ENCODE data around the gene EYS. TPM values are rescaled to one million over a fixed set of nuclear protein-coding genes. Genes with fewer than 3 reads are reported as not detected.

Gene EYS
- total RNA-seq, 1 experiment from 2014 or later = not detected

DNA sequence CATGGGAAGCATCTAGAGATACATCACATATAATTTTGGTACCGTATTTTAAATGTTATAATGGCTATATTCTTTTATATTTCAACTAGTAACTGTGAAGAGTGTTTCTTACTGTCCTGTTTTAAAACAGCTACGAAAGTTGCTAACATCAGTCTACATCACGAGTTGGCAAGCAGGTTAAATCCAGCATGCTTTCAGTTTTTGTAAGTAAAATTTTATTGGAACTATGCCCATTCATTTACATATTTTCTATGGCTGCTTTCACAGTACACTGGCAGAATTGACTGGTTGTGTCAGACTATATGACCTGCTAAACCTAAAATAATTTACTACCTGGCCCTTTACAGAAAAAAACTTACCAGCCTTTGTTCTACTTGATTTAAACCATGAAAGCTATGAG, 1593.3 kb downstream of the EYS start:
- H3K9me3 ChIP-seq (replicated peaks) = peaks cover 2% of the 10 kb centered on the region; the same call in 1 of the 2 replicates
- no peaks in the 10 kb centered on the region for H3K36me3 ChIP-seq
- no peaks in the 10 kb centered on the region for H3K27me3 ChIP-seq (replicated peaks)
- no peak overlapping the region for H3K27ac ChIP-seq
- DNase-seq (ENCODE audit: low read depth in 1 of 2, low spot score in 2 of 2) = no peak
- no peak overlapping the region for H3K4me3 ChIP-seq
- no peaks in the 10 kb centered on the region for H3K4me1 ChIP-seq (replicated peaks)

DNA sequence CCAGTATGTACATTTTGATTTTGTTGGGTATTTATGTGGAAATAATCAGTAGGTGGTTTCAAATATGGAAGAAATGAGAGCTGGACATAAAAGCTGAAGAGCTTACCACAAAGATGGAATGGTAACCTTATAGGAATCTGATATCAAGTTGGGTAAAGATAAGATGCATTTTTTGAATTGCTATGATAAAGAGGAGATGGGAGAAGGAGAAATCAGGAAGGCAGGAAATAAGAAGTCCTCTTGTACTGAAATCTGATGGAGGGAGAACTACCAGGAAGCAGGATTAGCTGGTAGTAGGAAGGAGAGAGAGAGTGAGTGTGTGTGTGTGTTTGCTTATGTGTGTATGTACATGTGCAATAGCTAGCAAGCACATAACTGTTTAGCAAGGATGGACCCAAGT, 1603.0 kb downstream of the EYS start:
- DNase-seq (ENCODE audit: low read depth in 1 of 2, low spot score in 2 of 2) = no peak
- no peaks in the 10 kb centered on the region for H3K27me3 ChIP-seq (replicated peaks)
- no peak overlapping the region for H3K4me3 ChIP-seq
- H3K36me3 ChIP-seq = no peaks in the 10 kb centered on the region
- H3K9me3 ChIP-seq (replicated peaks) = 0 out of 2 replicates have a peak, but pooled peaks cover 3% of the 10 kb centered on the region
- no peak overlapping the region for H3K27ac ChIP-seq
- H3K4me1 ChIP-seq (replicated peaks) = no peaks in the 10 kb centered on the region

DNA sequence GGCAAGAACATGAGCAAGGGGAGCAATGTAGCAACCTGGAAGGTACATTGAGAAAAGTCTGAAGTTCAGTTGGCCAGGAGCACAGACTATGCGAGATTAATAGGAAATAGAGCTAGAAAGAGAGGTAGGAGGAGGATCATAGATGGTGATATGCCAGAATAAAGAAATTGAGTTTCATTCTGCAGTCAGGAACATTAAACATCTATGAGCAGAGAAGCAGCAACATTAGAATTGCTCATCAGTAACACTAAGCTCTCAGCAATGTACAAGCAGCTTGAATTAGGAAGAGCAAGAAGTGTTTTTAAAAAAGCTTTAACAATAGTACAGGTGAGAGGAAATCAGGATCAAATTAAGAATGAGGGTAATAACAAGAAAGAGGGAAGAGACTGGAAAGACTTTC, 1603.5 kb downstream of the EYS start:
- no peak overlapping the region for H3K4me3 ChIP-seq
- no peaks in the 10 kb centered on the region for H3K9me3 ChIP-seq (replicated peaks)
- no peaks in the 10 kb centered on the region for H3K27me3 ChIP-seq (replicated peaks)
- H3K36me3 ChIP-seq = no peaks in the 10 kb centered on the region
- no peak overlapping the region for H3K27ac ChIP-seq
- no peak for DNase-seq (ENCODE audit: low read depth in 1 of 2, low spot score in 2 of 2)
- no peaks in the 10 kb centered on the region for H3K4me1 ChIP-seq (replicated peaks)

DNA sequence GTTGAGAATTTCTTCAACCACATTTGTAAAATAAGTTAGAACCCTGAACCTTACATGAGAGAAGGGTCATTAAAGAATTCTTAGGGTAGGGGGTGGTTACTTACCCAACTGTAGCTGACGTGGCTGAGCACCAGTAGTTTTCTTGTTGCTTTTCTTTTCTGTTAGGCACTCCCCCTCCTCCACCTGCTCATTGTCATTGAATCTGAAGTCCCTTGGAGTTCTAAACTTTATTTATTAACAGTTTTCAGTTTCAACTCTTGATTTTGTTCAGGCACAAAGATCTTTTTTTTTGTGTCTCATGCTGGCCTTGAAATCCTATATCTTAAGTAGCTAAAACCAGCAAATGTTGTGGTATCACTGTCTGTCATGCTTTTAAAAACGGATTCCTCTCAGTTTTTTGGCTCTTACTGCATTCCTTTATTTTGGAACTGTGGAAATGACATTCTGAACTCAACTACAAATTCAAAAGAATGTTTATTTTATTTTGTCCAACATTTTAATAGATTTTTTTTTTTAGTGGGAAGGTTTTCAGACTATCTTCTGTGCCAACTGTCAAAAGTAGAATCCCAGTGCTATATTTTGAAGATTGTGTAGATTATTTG, 1606.2 kb downstream of the EYS start:
- no peaks in the 10 kb centered on the region for H3K4me1 ChIP-seq (replicated peaks)
- DNase-seq (ENCODE audit: low read depth in 1 of 2, low spot score in 2 of 2) = no peak

DNA sequence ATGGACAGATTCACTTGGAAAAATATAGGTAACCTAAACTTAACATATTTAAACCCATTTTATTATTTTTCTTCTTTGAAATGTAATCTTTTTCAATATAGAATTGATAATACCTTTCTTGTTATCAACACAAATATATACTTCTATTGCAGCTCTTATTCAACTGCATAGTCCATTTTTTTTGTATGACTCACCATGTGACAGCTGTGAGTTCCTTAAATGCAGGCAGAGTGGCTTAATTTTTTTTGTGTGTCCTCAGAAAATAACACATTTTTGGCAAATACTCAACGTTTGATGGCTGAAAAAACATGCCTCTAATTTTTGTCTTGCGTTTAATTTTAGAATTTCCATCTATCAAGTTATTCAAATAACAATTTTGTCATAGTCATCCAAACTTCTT, 1616.7 kb downstream of the EYS start:
- Histone ChIP-seq H3K36me3 (no peaks in the 10 kb centered on the region), H3K27ac (no peak overlapping the region), H3K4me3 (no peak overlapping the region), H3K4me1 (replicated peaks) (no peaks in the 10 kb centered on the region), H3K27me3 (replicated peaks) (no peaks in the 10 kb centered on the region), H3K9me3 (replicated peaks) (no peaks in the 10 kb centered on the region)
- no peak for DNase-seq (ENCODE audit: low read depth in 1 of 2, low spot score in 2 of 2)

More for the DNA sequence above, 1606.2 kb downstream of the EYS start:
- H3K27ac ChIP-seq = no peak overlapping the region
- no peaks in the 10 kb centered on the region for H3K9me3 ChIP-seq (replicated peaks)
- H3K4me3 ChIP-seq = no peak overlapping the region
- no peaks in the 10 kb centered on the region for H3K36me3 ChIP-seq
- no peaks in the 10 kb centered on the region for H3K27me3 ChIP-seq (replicated peaks)

DNA sequence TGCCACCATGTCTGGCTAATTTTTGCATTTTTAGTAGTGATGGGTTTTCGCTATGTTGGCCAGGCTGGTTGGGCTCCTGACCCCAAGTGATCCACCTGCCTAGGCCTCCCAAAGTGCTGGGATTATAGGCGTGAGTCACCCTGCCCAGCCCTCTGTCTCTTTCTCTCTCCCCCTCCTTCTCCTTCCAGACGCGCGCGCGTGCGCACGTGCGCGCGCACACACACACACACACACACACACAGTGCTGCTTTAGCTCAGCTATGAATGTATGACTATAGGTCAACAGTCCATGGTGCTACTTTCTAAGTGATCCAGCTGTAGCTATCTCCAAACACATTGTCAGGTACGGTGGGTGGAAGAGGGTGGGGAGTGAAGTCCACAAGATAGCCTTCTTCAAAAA, 1621.9 kb downstream of the EYS start:
- DNase-seq (ENCODE audit: low read depth in 1 of 2, low spot score in 2 of 2) = no peak
- no peaks in the 10 kb centered on the region for H3K4me1 ChIP-seq (replicated peaks)
- no peaks in the 10 kb centered on the region for H3K9me3 ChIP-seq (replicated peaks)
- H3K36me3 ChIP-seq = no peaks in the 10 kb centered on the region
- no peaks in the 10 kb centered on the region for H3K27me3 ChIP-seq (replicated peaks)
- no peak overlapping the region for H3K27ac ChIP-seq
- no peak overlapping the region for H3K4me3 ChIP-seq

DNA sequence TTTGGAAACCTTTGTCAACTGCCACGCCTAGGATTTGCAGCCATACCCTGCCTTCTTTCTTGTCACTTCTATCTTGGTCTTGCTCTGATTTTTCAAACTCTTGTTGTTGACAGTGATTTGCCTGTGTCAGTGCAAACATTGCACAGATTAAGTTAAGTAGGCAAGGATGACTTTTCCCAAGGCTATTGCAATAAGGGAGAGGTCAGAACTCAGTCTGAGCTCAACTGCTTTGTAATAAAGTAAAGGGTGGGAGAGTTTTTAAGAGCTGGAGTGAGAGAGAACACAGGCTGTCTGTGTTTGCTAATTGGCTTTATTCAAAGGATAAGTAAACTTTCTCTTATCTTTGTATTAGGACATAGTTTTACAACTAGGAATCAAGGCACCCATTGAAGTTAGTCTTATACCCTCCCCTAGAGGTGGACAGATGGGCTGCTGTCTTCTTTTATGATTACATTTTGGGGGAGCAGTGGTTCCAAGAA, 1622.8 kb downstream of the EYS start:
- no peak overlapping the region for H3K27ac ChIP-seq
- no peak overlapping the region for H3K4me3 ChIP-seq
- no peaks in the 10 kb centered on the region for H3K9me3 ChIP-seq (replicated peaks)
- DNase-seq (ENCODE audit: low read depth in 1 of 2, low spot score in 2 of 2) = no peak
- H3K36me3 ChIP-seq = no peaks in the 10 kb centered on the region
- H3K27me3 ChIP-seq (replicated peaks) = no peaks in the 10 kb centered on the region
- H3K4me1 ChIP-seq (replicated peaks) = no peaks in the 10 kb centered on the region

DNA sequence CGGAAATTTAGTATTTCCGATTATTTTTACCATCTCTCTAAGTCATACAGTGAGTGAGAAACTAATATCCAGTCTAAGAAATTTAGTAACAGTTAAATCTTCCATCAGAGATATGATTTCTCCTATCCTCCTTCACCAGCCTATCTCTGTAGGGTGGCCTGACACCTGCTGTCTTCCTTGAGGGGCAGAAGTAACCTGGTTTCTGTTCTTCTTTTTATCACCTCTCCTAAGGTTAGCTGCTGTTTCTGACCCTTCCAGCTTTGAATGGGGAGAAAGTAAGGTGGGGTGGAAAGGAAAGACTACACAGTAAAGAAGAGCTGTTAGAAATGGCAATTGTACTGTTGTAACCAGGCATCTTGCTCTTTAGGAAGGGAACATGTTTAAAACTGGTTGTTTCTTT, 1623.8 kb downstream of the EYS start:
- H3K4me3 ChIP-seq = no peak overlapping the region
- no peaks in the 10 kb centered on the region for H3K4me1 ChIP-seq (replicated peaks)
- no peak overlapping the region for H3K27ac ChIP-seq
- no peaks in the 10 kb centered on the region for H3K27me3 ChIP-seq (replicated peaks)
- no peak for DNase-seq (ENCODE audit: low read depth in 1 of 2, low spot score in 2 of 2)
- no peaks in the 10 kb centered on the region for H3K9me3 ChIP-seq (replicated peaks)
- no peaks in the 10 kb centered on the region for H3K36me3 ChIP-seq

DNA sequence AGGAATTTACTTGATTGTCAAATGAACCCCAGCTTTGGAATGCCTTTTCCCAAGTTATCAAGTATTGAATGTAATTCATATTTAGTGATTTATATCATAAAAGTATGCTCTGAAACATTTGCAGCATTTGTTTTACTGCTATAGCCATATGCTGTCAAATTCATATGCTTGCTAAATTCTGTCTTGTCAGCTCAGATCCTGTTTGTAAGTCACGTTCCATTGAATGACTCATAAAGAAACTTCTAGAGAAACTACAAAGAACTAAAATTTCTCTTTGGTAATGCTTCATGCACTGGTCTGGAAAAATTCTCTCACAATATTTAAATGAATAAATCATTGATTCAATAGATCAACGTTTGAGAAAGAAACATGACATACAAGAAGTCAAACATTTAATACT, 1625.6 kb downstream of the EYS start:
- Histone ChIP-seq H3K27me3 (replicated peaks) (no peaks in the 10 kb centered on the region), H3K4me3 (no peak overlapping the region), H3K36me3 (no peaks in the 10 kb centered on the region), H3K9me3 (replicated peaks) (no peaks in the 10 kb centered on the region), H3K27ac (no peak overlapping the region), H3K4me1 (replicated peaks) (no peaks in the 10 kb centered on the region)
- DNase-seq (ENCODE audit: low read depth in 1 of 2, low spot score in 2 of 2) = no peak

DNA sequence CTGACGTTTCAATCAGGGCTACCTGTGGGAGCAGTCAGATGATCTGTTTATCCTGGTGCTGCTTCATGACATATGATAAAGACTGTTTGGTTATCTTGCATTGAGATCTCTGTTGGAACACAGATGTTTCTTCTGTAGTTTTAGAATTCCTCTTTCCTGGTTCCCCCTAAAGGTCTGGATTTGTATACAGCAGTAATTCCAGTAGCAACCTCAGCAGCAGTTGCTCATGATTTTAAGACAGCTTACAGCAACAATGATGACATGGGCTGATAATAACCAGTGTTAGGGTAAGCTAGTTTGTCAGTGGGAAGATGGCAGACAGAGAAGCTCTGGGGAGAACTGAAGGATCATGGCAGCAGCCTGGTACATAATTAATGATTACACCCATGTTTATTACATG, 1632.0 kb downstream of the EYS start:
- H3K9me3 ChIP-seq (replicated peaks) = no peaks in the 10 kb centered on the region
- no peaks in the 10 kb centered on the region for H3K4me1 ChIP-seq (replicated peaks)
- H3K27me3 ChIP-seq (replicated peaks) = no peaks in the 10 kb centered on the region
- DNase-seq (ENCODE audit: low read depth in 1 of 2, low spot score in 2 of 2) = no peak
- H3K36me3 ChIP-seq = no peaks in the 10 kb centered on the region
- no peak overlapping the region for H3K4me3 ChIP-seq
- no peak overlapping the region for H3K27ac ChIP-seq

DNA sequence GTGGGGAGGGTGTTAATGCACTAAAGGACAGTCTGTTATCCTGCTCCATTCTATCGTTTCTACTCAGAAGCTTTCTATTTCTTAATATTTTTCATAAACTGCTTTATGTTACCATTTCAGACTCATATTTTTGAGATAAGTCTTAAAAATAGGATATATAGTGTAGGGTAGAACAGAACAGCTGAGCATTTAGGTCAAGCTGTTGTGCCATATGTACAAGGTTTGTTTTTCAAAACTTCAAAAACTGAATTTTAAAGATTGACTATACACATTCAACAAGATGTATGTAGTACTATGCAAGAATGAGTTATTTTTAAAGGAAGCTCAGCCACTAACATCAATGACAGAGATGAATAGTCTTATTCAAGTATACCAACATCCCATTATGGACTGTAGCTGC, 1634.3 kb downstream of the EYS start:
- no peak overlapping the region for H3K4me3 ChIP-seq
- H3K9me3 ChIP-seq (replicated peaks) = no peaks in the 10 kb centered on the region
- no peaks in the 10 kb centered on the region for H3K27me3 ChIP-seq (replicated peaks)
- no peaks in the 10 kb centered on the region for H3K4me1 ChIP-seq (replicated peaks)
- DNase-seq (ENCODE audit: low read depth in 1 of 2, low spot score in 2 of 2) = no peak
- H3K27ac ChIP-seq = no peak overlapping the region
- H3K36me3 ChIP-seq = no peaks in the 10 kb centered on the region

DNA sequence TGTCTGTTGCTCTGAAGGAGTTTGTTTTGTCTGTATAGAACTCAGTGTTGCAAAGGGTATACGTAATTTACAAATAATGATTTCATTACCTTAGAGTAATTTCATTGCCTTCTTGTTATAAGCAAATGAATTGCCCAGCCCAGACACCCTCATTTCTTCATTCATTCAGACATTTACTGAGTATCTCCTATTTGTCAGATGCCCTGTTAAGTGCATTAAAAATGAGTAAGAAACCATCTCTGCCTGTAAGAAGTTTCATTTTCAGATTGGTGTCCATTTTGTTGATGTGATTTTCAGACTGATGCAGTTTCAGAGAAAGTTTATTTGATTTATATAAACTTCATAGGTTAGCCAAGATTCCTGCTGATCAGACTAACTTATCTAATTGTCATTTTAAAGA, 1642.1 kb downstream of the EYS start:
- H3K9me3 ChIP-seq (replicated peaks) = no peaks in the 10 kb centered on the region; the same call in 1 of the 2 replicates
- DNase-seq (ENCODE audit: low read depth in 1 of 2, low spot score in 2 of 2) = no peak
- no peak overlapping the region for H3K4me3 ChIP-seq
- no peaks in the 10 kb centered on the region for H3K36me3 ChIP-seq
- H3K4me1 ChIP-seq (replicated peaks) = no peaks in the 10 kb centered on the region
- H3K27ac ChIP-seq = no peak overlapping the region
- H3K27me3 ChIP-seq (replicated peaks) = no peaks in the 10 kb centered on the region

DNA sequence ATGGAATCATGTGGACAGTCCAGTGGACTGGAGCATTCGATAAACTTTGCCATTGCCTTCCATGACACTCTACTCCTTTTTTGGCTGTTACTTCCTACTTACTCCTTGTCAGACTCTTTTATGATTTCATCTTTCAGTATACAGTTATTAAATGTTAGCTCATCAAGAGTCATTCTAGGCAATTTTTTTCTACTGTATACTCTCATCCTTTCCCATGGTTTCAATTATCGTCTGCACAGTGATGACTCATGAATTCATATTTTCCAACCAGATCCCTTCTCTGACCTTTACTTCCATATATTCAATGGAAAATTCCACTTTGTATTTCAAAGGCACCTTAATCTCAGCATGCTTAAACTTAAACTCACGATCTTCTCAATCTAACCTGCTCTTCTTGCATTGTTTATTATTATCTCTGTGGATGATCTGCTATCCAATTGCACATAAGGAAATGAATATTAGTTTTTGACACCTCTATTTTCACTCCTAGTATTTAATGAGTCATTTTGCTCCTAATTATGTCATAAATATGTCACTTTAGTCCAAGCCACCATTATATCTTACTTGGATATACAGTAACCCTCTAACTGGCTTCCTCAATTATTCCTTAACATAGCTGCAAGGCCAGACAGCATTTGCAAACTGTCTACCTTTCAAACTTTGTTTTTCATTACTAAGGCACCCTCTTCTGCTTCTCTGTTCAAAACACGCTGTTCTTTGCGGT, 1643.9 kb downstream of the EYS start:
- H3K9me3 ChIP-seq (replicated peaks) = no peaks in the 10 kb centered on the region; the same call in 1 of the 2 replicates
- no peak for DNase-seq (ENCODE audit: low read depth in 1 of 2, low spot score in 2 of 2)
- H3K36me3 ChIP-seq = no peaks in the 10 kb centered on the region
- no peak overlapping the region for H3K4me3 ChIP-seq
- no peaks in the 10 kb centered on the region for H3K4me1 ChIP-seq (replicated peaks)
- no peaks in the 10 kb centered on the region for H3K27me3 ChIP-seq (replicated peaks)
- H3K27ac ChIP-seq = no peak overlapping the region

DNA sequence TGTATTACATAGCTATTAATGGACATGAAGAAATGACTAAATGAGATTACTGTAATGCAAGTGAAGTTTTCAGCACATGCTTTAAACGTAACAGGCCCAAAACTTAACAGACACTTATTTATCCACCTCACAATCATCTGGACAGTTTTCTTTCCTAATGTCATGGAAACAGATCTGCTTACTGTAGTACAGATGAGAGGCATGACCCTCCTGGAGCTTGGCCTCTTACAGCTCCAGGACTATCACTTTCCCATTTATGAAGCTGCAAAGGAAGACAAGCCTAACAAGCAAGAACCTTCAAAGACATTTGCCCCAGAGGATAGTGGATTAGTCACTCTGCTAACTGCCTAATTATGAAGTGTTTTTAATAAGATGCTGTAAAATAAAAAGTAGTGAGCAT, 1652.2 kb downstream of the EYS start:
- Histone ChIP-seq H3K27me3 (replicated peaks) (no peaks in the 10 kb centered on the region), H3K4me3 (no peak overlapping the region), H3K36me3 (no peaks in the 10 kb centered on the region), H3K9me3 (replicated peaks) (no peaks in the 10 kb centered on the region), H3K4me1 (replicated peaks) (no peaks in the 10 kb centered on the region), H3K27ac (no peak overlapping the region)
- no peak for DNase-seq (ENCODE audit: low read depth in 1 of 2, low spot score in 2 of 2)

All from SJSA1 (cell line).